G401.6 (cell line): ENCODE data around the gene THRB.

Experiments
- FAIRE-seq: peaks from 2 replicates; lab custom pipeline; 2012; peaks lifted over from hg19 to GRCh38; lab: Jason Lieb, UNC

Gene THRB

GRCh38 chr3:24302396-24302795, 192.3 kb downstream of the THRB start:
- FAIRE-seq, result no peak

DNA sequence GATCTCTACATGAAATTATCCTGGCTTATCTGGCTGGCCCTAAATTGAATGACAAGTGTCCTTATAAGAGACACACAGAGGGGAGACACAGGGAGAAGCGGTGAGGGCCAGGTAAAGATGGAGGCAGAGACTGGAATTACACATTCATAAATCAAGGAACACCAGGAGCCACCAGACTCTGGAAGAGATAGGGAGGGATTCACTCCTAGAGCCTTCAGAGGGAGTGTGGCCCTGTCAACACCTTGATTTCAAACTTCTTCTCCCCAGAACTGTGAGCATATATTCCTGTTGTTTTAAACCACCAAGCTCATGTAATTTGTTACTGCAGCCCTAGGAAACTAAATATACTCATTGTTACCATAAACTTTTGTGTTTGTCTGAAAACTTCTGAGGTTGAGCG, 193.7 kb downstream of the THRB start:
- no peak for FAIRE-seq

GRCh38 chr3:24299806-24300626, 194.6 kb downstream of the THRB start:
- no peak for FAIRE-seq

- FAIRE-seq, result no peak
Measured at GRCh38 chr3:24299246-24299805, 195.3 kb downstream of the THRB start.

- FAIRE-seq, result no peak
Measured at GRCh38 chr3:24296441-24297205, 198.0 kb downstream of the THRB start.

GRCh38 chr3:24294150-24294549, 200.5 kb downstream of the THRB start:
- FAIRE-seq, result no peak

GRCh38 chr3:24291646-24292045, 203.0 kb downstream of the THRB start:
- FAIRE-seq, result no peak

DNA sequence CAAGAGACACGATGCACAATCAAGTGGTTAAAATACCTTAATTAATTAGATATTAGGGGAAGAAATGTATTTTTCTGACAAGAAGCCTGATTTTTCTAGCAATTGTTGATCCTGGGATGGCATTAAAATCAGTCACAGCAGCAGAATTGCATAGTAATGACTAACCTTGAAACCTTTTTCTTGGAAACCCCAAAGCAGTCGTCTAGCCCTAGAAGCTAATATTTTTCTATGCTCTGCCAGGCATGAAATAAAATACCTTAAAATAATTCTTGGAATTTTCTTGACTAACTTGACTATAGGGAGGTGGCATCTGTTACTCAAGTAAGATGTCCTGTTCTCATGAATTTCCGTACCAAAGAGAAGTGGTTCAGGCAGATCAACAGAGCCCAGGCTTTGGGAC, 204.1 kb downstream of the THRB start:
- no peak for FAIRE-seq

GRCh38 chr3:24288496-24289236, 206.0 kb downstream of the THRB start:
- no peak for FAIRE-seq

- FAIRE-seq, result no peak
Measured at GRCh38 chr3:24287755-24288450, 206.7 kb downstream of the THRB start.

DNA sequence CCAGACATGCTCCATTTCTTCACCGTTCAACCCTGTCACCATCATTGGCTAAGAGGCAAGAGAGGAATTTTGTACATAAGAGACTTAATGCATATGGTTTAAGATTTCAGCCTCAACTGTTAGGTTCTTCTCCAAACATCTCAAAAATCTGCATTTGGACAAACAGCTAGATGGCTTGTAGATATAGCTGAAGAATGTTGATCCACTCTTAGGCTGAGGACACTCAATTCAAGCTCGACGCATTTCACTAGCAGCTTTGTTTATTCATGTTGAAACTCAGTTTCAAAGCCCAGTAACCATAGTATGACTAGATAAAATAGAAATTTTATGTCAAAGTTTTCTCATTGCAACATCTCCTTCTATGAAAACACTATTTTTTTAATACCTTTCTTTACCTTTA, 208.2 kb downstream of the THRB start:
- FAIRE-seq, result no peak

GRCh38 chr3:24278543-24278942, 216.1 kb downstream of the THRB start:
- FAIRE-seq, result no peak

- no peak for FAIRE-seq
Measured at GRCh38 chr3:24273491-24273890, 221.2 kb downstream of the THRB start.

DNA sequence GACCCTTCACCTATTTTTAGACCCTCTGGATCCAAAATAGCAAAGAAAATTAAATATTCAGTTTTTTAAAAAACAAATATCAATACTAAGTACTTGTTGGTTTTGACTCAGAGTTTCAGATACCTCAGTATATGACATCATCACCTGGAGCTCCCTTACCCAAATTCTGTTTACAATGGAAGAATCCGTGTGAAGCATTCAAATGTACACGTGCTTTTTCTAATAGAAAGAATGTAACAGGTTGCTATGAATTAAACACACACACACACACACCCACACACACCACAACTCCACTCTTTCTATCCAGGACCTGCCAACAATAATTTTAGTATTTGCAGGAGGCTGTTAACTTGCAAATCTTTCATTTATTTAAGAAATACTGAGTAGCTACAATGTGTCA, 221.8 kb downstream of the THRB start:
- FAIRE-seq, result no peak

DNA sequence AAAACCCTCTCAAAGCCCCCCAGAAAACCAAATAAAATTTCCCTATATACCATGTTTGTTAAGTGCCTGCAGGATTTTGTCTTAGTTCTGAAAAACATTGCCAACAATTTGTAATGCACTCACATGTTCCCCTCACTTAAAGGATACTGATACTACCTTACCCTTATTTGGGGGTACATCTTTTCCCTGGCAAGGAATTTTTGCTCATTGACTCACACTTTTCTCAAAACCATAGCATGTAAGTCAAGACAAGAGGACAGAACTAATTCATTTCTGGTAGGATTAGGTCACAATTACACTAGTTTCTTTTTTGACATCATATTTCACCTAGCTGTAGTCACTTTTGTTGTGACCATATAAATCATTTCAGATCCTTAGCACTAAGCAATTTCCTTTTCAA, 222.2 kb downstream of the THRB start:
- FAIRE-seq, result no peak

- FAIRE-seq, result no peak
Measured at GRCh38 chr3:24271228-24271627, 223.4 kb downstream of the THRB start.

GRCh38 chr3:24270744-24271143, 223.9 kb downstream of the THRB start:
- no peak for FAIRE-seq

- FAIRE-seq, result no peak
Measured at GRCh38 chr3:24270204-24270691, 224.4 kb downstream of the THRB start.

- FAIRE-seq, result peak; percentile 82
Measured at GRCh38 chr3:24264748-24265158, 229.9 kb downstream of the THRB start.

DNA sequence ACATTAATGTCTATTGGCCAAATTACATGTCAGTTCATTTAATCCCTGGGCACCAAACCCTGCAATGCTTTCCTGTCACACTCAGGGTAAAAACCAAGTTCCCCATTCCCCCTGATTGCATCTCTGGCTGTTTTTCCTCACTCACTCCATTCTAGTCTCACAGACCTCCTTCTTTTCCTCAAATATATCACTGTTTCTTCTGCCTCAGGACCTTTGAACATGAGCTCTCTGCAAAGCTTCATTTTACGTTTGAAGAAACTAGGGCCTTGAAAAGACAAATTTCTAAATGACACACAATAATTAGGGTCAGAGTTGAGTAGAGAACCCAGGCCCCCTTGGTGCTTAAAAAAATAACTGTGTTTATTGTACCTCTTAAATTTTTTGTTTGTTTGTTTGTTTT, 230.6 kb downstream of the THRB start:
- FAIRE-seq, result no peak

DNA sequence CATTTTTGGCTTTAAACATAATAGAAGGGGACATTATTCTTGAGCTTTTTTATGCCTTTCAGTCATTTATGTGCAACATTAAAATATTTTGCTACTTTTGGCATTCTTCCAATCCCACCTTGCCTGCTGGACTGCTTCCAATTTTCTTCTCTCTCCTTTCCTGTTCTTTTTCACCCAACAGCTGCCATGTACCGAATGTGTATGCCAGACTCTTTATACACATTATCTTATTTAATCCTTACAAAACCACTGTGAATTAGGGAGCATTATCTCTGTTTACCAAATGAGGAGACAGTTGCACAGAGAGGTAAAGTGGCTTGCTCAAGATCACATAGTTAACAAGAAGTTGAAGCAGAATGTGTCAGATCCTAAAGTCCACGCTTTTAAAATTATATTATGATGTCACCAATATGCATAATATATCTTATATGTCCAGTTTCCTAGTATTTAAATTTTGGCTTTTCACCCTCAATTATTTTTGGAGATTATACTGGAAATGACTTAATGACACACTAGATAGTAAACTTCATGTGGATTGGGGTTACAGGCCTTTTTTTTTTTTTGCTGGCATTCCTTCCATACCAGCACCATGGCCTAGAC, 231.5 kb downstream of the THRB start:
- no peak for FAIRE-seq
